RPMI8226 (cell line): ENCODE measurements around the gene TMCC2.
"Not testable (repeated sequence)": the region's sequence is repeated elsewhere in the genome, so short reads cannot be mapped to it uniquely, and the experiment has no call there.

Experiments
- DNase-seq: peaks from one replicate; pipeline ENCODE4 v3.0.0-alpha.2; 2015

TMCC2 gene

DNA sequence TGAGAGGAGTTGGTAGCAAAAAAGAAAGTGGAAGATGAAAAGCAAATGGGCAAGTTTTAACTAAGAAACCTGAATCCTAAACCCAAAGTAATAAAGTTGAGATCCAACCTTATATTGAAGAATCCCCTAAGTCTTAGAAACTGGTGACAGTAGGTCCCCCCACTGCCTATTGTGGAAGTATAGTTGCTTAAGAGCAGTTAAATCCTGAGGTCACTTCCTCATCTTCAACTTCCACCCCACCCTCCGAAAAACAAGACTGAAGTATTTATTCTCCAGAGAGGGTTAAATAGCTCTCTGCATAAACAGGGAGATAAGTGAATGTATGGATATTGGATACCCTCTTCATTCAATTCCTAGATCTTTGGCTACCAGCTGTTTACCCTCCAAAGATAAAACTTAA, 13.0 kb upstream of the TMCC2 start:
- no peak for DNase-seq

GRCh38 chr1:205216588-205216987, 11.2 kb upstream of the TMCC2 start:
- no peak for DNase-seq

DNA sequence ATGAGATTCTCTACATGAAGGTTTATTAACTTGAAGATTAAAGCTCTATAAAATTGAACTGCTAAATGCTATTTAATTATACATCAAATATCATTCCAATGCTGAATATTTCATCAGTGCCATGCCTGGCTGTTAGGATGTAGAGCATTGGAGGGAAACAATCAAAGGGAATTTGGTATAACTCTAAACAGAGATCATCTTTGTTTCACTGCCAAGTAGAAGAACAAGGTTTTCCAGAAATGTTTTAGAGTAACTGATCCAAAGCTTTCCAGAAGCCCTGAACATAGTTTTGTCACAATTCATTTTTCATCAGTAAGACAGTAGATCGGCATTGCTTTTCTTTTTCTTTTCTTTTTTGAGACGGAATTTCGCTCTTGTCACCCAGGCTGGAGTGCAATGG, 10.3 kb upstream of the TMCC2 start:
- no peak for DNase-seq

- DNase-seq, result no peak
These were observed 7.3 kb upstream of the TMCC2 start for GRCh38 chr1:205220421-205220820.

DNA sequence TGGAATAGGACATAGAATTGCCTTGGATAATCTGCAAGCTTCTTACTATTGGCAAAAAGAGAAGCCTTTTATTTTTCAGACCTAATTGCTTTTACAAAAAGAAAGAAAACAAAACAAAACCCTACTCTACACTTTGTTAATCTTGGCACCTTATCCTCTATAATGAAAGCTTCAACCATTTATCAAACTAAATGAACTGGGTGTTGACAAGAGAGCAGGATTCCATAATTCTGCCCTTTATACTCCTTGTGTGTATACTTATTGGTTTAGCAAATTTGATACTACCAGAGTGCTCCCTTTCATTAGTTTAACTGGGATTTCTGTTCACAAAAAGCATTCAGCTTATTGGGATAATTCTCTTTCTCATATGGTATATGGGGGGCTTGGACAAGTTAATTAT, 3.0 kb upstream of the TMCC2 start:
- no peak for DNase-seq

- DNase-seq, result peak; percentile 86
These were observed 1.6 kb upstream of the TMCC2 start for GRCh38 chr1:205225901-205226765.

GRCh38 chr1:205226868-205227583, 720 bp upstream of the TMCC2 start:
- peak; percentile 93 for DNase-seq

GRCh38 chr1:205228093-205228521, 361 bp downstream of the TMCC2 start:
- DNase-seq, result no peak

GRCh38 chr1:205229399-205229871, 1.7 kb downstream of the TMCC2 start:
- DNase-seq, result peak; percentile 98

DNA sequence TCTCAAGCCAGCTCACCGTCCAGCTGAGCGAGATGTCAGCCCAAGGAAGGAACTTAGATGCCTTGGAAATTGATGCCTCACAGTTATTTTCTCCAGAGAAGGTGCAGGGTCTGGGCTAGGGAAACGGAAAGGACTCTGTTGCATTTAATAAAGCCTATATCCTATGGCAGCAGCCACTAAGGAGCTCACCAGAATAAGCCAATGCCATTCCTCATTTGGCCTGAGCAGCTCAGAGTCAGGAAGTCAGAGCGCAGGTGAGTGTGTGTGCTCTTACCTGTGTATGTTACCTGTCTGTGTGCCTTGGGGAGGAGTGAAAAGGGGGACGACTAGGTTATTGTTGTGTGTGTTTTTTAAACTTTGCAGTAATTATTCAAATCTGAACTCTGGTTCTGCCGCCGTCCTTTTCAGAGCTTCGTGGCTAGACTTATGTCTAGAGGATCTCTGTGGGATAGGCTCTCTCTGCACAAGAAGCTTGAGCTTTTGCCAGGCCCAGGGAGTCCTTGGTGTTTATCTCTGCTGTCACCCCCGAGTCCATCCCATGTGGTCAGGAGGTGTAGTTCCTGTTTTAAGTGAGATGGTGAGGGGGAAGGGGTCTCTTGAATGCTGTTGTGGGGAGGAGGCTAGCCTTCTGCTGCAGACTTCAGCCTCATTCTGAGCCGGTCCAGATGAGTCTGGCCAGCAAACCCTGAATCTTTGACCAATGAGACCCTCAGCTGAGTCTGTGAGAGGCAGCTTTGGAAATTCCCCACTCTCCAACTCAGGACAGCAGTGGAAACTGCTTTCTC, 2.4 kb downstream of the TMCC2 start:
- DNase-seq, result peak; percentile 83

GRCh38 chr1:205230982-205231381, 3.2 kb downstream of the TMCC2 start:
- DNase-seq, result peak; percentile 40

DNA sequence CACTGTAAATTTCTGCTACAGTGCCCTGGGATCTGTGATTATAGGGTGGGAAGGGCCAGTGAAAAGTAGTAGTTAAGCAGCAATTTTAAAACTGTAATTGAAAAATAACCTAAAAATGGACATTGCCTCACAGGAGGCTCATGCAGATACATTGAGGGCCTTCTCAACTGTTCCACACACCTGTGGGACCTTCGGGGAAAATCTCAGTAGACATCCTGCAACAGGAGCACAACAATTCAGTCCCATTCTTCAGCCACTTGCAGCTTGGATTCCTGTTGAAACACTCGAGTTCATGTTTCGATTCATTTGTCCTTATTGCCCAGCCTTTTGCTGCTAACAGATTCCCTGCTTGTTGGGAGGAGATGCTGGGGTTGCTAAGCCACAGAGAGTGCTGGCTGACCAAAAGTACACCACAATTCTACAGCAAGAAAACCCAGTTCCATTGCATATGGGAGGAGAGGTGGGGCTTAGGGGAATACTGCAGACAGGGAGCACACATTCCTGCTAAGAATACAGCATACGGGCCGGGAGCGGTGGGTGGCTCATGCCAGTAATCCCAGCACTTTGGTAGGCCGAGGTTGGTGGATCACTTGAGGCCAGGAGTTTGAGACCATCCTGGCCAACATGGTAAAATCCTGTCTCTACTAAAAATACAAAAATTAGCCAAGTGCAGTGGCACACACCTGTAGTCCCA, 4.5 kb downstream of the TMCC2 start:
- no peak for DNase-seq

DNA sequence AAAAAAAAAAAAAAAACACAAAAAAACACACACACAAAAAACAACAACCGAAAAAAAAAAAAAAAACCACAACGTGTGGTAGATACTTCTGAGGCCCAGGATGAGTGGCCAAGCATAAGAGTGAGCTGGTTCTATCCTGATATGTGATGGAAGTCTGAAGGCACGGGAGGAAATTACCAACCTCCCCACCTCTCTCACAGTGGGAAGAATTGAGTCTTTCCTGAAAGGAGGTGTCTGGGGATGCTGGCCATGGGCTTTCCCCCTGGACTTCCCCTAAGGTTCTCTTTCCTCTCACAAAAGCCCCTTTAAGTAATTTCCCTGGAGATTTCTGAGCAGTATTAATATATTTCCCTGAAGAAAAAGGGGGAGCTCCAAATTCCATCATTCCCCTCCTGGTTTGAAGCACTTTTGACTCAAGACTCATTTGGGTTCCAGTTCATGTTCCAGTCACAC, 5.2 kb downstream of the TMCC2 start:
- no peak for DNase-seq

GRCh38 chr1:205233986-205234385, 6.2 kb downstream of the TMCC2 start:
- not testable (repeated sequence) for DNase-seq

DNA sequence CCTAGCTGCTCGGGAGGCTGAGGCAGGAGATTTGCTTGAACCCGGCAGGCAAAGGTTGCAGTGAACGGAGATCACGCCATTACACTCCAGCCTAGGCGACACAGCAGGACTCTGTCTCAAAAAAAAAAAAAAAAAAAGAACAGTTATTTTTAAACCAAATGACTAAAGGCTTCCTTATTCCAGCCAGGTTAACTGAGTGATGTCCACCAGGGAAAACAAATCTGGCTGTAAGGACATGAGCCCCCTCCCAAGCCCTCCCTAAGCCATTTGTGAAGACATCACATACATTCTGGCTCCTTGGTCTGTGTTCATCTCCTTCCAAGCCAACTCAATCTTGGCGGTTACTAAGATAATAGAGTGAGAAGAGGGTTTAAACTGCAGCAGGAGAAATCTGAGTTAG, 8.2 kb downstream of the TMCC2 start:
- no peak for DNase-seq

GRCh38 chr1:205236526-205236925, 8.8 kb downstream of the TMCC2 start:
- no peak for DNase-seq

- DNase-seq, result peak; percentile 74
These were observed 9.3 kb downstream of the TMCC2 start for GRCh38 chr1:205236951-205237475.

DNA sequence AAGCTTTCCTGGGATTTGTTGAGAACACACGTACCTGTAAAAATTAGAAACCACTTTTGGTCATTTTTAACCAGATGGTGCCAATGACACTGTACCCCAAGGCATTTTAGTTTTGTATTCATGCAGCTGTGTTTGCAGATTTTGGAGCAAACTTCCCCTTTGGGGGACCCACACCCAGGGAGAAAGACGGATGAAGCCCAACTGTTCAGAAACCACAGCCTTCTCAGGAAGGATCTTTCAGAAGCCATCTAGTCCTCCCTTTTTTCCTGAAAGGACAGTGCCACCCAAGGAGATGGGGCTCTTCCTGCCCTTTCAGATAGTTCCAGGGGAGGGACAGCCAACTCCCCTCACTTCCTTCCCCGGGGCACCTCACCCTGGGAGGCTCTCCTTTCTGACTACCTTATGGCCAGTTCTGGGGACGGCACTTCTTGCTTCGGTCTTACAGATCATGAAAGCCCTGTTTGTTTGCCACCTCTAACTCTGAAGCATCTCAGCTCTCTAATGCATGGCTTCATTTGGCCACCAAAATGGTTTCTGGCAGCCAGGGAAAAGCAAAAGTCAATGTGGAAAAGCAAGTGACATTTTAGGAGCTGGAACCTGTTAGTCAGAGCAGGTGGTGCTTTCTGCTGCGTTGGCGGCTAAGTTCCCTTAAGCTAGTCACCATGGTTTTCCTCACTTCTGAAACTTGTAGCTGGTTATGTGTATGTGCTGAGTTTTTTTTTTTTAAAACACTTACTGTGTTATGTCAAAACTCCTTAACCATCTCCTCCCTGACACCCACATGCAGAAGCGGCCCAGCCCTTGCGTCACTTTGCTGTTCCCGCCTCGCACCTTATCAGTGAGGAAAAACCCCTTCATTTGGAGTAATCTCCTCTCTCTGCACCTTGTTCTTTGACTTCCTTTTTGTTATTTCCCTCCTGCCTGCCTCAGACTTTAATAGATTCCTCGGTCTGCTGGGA, 10.1 kb downstream of the TMCC2 start:
- peak; percentile 94 for DNase-seq

- DNase-seq, result no peak
These were observed 11.3 kb downstream of the TMCC2 start for GRCh38 chr1:205239078-205239477.

DNA sequence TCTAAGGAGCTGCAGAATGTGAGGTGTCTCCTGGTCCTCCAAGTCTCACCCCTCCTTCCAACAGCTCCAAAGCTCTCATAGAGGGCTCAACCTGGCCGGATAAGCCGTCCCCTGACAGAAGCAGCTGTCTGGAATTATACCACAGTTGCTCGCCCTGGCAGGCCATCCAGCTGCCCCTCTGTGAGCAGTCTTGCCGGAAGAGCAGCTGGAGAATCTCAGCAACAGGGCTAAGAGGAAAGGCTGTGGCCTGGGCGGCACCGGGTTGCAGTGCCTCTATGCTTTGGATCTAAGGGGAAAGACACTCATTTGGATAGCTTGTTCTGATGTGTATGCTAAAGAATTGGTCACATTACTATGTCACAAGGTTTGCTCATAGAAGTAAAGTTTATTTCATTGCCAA, 12.4 kb downstream of the TMCC2 start:
- DNase-seq, result no peak

GRCh38 chr1:205240569-205240968, 12.8 kb downstream of the TMCC2 start:
- no peak for DNase-seq
